GM12874 (cell line): Measurements from ENCODE around the gene YOD1.

Experiments used
- CTCF ChIP-seq: IDR thresholded peaks from 2 replicates; pipeline ENCODE4 v1.5.1; 2011; ENCODE audit warnings: low read depth, mild to moderate bottlenecking, control low read depth, low read length, moderate library complexity; ENCODE audit not compliant: insufficient read depth

YOD1 gene

GRCh38 chr1:207063014-207063413, 12.0 kb upstream of the YOD1 start:
- no peak for TF ChIP-seq CTCF

- TF ChIP-seq CTCF: no peak
Measured at GRCh38 chr1:207062058-207062457, 11.1 kb upstream of the YOD1 start.

GRCh38 chr1:207060596-207060995, 9.6 kb upstream of the YOD1 start:
- TF ChIP-seq CTCF: no peak

GRCh38 chr1:207059881-207060280, 8.9 kb upstream of the YOD1 start:
- no peak for TF ChIP-seq CTCF

- TF ChIP-seq CTCF: 0 out of 2 replicates have a peak, but pooled peaks have one; percentile 8
Measured at GRCh38 chr1:207058878-207059867, 8.2 kb upstream of the YOD1 start.

- no peak for TF ChIP-seq CTCF
Measured at GRCh38 chr1:207058252-207058651, 7.2 kb upstream of the YOD1 start.

GRCh38 chr1:207056673-207057072, 5.7 kb upstream of the YOD1 start:
- TF ChIP-seq CTCF: no peak
